ENCODE data around the gene MIEF2.

The MIEF2 gene

DNA sequence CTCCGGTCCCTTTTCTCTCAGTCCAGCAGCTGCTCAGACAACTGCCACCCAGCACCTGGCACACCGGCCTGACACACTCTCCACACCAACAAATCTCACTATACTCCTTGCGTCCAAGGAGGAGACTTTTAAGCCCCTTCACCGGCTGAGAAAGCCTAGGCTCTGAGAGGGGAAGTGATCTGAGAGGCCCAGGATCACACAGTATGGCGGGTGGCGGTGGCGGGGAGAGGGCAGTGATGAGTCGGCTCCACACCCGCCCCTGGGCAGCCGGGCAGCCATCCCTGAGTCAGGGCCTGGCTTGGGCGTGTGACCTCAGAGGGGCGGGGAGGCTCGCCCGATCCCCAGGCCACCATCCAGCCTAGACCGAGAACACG lies 2.5 kb upstream of the MIEF2 start:
- peak; percentile 69; the same call in 1 of the 2 replicates for TF ChIP-seq TAF1 (IDR thresholded peaks at IDR 0.05; ENCODE audit: borderline replicate concordance, insufficient read depth, low read length)
- peak; percentile 60; the same call in 1 of the 2 replicates for TF ChIP-seq POLR2AphosphoS5 (IDR thresholded peaks at IDR 0.05; ENCODE audit: low read depth, low read length)
- TF ChIP-seq FOXP2 (optimal IDR thresholded peaks at IDR 0.05; ENCODE audit: borderline replicate concordance, extremely low read depth, extremely low read length, insufficient read depth): no peak
- TF ChIP-seq, protein P1, sequence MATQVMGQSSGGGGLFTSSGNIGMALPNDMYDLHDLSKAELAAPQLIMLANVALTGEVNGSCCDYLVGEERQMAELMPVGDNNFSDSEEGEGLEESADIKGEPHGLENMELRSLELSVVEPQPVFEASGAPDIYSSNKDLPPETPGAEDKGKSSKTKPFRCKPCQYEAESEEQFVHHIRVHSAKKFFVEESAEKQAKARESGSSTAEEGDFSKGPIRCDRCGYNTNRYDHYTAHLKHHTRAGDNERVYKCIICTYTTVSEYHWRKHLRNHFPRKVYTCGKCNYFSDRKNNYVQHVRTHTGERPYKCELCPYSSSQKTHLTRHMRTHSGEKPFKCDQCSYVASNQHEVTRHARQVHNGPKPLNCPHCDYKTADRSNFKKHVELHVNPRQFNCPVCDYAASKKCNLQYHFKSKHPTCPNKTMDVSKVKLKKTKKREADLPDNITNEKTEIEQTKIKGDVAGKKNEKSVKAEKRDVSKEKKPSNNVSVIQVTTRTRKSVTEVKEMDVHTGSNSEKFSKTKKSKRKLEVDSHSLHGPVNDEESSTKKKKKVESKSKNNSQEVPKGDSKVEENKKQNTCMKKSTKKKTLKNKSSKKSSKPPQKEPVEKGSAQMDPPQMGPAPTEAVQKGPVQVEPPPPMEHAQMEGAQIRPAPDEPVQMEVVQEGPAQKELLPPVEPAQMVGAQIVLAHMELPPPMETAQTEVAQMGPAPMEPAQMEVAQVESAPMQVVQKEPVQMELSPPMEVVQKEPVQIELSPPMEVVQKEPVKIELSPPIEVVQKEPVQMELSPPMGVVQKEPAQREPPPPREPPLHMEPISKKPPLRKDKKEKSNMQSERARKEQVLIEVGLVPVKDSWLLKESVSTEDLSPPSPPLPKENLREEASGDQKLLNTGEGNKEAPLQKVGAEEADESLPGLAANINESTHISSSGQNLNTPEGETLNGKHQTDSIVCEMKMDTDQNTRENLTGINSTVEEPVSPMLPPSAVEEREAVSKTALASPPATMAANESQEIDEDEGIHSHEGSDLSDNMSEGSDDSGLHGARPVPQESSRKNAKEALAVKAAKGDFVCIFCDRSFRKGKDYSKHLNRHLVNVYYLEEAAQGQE (IDR thresholded peaks at IDR 0.05; ENCODE audit: insufficient read depth in 1 of 2, low read depth in 2 of 2, low read length in 2 of 2): no peak
- TF ChIP-seq SIN3A (IDR thresholded peaks at IDR 0.05; ENCODE audit: borderline replicate concordance, insufficient read depth, low read length): 0 out of 2 replicates have a peak, but pooled peaks have one; percentile 45

GRCh38 chr17:18258356-18259038 lies 2.0 kb upstream of the MIEF2 start, which contains the start of gene FLII:
Gene FLII, minus strand, starts transcription at chr17:18258738. Its CDS starts 48 bp downstream, at chr17:18258690.
- TF ChIP-seq, protein P1 (IDR thresholded peaks at IDR 0.05; ENCODE audit: insufficient read depth in 1 of 2, low read depth in 2 of 2, low read length in 2 of 2): no peak
- TF ChIP-seq TAF1 (IDR thresholded peaks at IDR 0.05; ENCODE audit: borderline replicate concordance, insufficient read depth, low read length): peak; percentile 15; the same call in 1 of the 2 replicates
- TF ChIP-seq POLR2AphosphoS5 (IDR thresholded peaks at IDR 0.05; ENCODE audit: low read depth, low read length): no peak
- no peak for TF ChIP-seq SIN3A (IDR thresholded peaks at IDR 0.05; ENCODE audit: borderline replicate concordance, insufficient read depth, low read length)
- TF ChIP-seq FOXP2 (optimal IDR thresholded peaks at IDR 0.05; ENCODE audit: borderline replicate concordance, extremely low read depth, extremely low read length, insufficient read depth): peak; percentile 24

GRCh38 chr17:18259621-18260331 lies 686 bp upstream of the MIEF2 start:
- TF ChIP-seq TAF1 (IDR thresholded peaks at IDR 0.05; ENCODE audit: borderline replicate concordance, insufficient read depth, low read length): no peak
- TF ChIP-seq POLR2AphosphoS5 (IDR thresholded peaks at IDR 0.05; ENCODE audit: low read depth, low read length): no peak
- TF ChIP-seq FOXP2 (optimal IDR thresholded peaks at IDR 0.05; ENCODE audit: borderline replicate concordance, extremely low read depth, extremely low read length, insufficient read depth): no peak
- TF ChIP-seq SIN3A (IDR thresholded peaks at IDR 0.05; ENCODE audit: borderline replicate concordance, insufficient read depth, low read length): no peak
- TF ChIP-seq, protein P1 (IDR thresholded peaks at IDR 0.05; ENCODE audit: insufficient read depth in 1 of 2, low read depth in 2 of 2, low read length in 2 of 2): no peak

- TF ChIP-seq POLR2AphosphoS5 (IDR thresholded peaks at IDR 0.05; ENCODE audit: low read depth, low read length) (no peak), SIN3A (IDR thresholded peaks at IDR 0.05; ENCODE audit: borderline replicate concordance, insufficient read depth, low read length) (no peak), FOXP2 (optimal IDR thresholded peaks at IDR 0.05; ENCODE audit: borderline replicate concordance, extremely low read depth, extremely low read length, insufficient read depth) (no peak), TAF1 (IDR thresholded peaks at IDR 0.05; ENCODE audit: borderline replicate concordance, insufficient read depth, low read length) (no peak)
- TF ChIP-seq, protein P1 (IDR thresholded peaks at IDR 0.05; ENCODE audit: insufficient read depth in 1 of 2, low read depth in 2 of 2, low read length in 2 of 2): no peak
These were observed 669 bp downstream of the MIEF2 start for GRCh38 chr17:18261146-18261515.
